ENCODE results near the gene LTK.

- TF ChIP-seq, protein P1, sequence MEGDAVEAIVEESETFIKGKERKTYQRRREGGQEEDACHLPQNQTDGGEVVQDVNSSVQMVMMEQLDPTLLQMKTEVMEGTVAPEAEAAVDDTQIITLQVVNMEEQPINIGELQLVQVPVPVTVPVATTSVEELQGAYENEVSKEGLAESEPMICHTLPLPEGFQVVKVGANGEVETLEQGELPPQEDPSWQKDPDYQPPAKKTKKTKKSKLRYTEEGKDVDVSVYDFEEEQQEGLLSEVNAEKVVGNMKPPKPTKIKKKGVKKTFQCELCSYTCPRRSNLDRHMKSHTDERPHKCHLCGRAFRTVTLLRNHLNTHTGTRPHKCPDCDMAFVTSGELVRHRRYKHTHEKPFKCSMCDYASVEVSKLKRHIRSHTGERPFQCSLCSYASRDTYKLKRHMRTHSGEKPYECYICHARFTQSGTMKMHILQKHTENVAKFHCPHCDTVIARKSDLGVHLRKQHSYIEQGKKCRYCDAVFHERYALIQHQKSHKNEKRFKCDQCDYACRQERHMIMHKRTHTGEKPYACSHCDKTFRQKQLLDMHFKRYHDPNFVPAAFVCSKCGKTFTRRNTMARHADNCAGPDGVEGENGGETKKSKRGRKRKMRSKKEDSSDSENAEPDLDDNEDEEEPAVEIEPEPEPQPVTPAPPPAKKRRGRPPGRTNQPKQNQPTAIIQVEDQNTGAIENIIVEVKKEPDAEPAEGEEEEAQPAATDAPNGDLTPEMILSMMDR (optimal IDR thresholded peaks at IDR 0.05 in 1 of 3, IDR thresholded peaks at IDR 0.05 in 1 of 3, conservative IDR thresholded peaks at IDR 0.05 in 1 of 3; ENCODE audit: extremely low read depth in 1 of 3, insufficient read depth in 2 of 3, low read length in 3 of 3), result no peak
- peak; percentile 49 for TF ChIP-seq EZH2 (IDR thresholded peaks at IDR 0.05; ENCODE audit: low read length)
Measured at GRCh38 chr15:41511331-41511898, 2.2 kb downstream of the LTK start.
